Activated B cell treated with CpG ODN at 0.5 μM for 24 hours (primary cell): ENCODE measurements around the gene COQ8A. TPM values are rescaled to one million over a fixed set of nuclear protein-coding genes. Genes with fewer than 3 reads are reported as not detected.

Experiments
- ATAC-seq: fragments of 200-7000 bp; cut with Tn5 transposase; one replicate; pipeline ENCODE4 v1.10.0; 2021; ENCODE audit warnings: low read depth, mild to moderate bottlenecking, moderate library complexity
- CTCF ChIA-PET: fragments of 350-600 bp; sonication (Branson Sonifier 250); formaldehyde crosslinking; loops from one replicate; lab custom pipeline; 2021; ENCODE audit warnings: antibody characterized with exemption; lab: Charles Lee
- POLR2A ChIA-PET: fragments of 350-600 bp; sonication (Branson Sonifier 250); formaldehyde crosslinking; loops from one replicate; lab custom pipeline; 2021; ENCODE audit warnings: antibody characterized with exemption; lab: Charles Lee
- DNase-seq: peaks from one replicate; pipeline ENCODE4 v3.0.0; 2022
- H3K27ac Mint-ChIP-seq: one replicate; pipeline ENCODE4 v1.8.0; 2020; ENCODE audit warnings: mixed read lengths
- H3K27me3 Mint-ChIP-seq: one replicate; pipeline ENCODE4 v1.8.0; 2021; ENCODE audit warnings: mixed read lengths
- H3K36me3 Mint-ChIP-seq: one replicate; pipeline ENCODE4 v1.8.0; 2021; ENCODE audit warnings: low read depth, mixed read lengths
- H3K4me1 Mint-ChIP-seq: one replicate; pipeline ENCODE4 v1.8.0; 2021; ENCODE audit warnings: mixed read lengths
- H3K4me3 Mint-ChIP-seq: one replicate; pipeline ENCODE4 v1.8.0; 2020; ENCODE audit warnings: mild to moderate bottlenecking, mixed read lengths
- H3K9me3 Mint-ChIP-seq: one replicate; pipeline ENCODE4 v1.8.0; 2020; ENCODE audit warnings: mixed read lengths
- intact Hi-C: fragments of 100-400 bp; cut with micrococcal nuclease; formaldehyde crosslinking; loops from one replicate; pipeline ENCODE4 v1.15.1; 2024
- total RNA-seq: library from RNA; stranded (reverse); gene quantifications from 2 replicates; pipeline ENCODE4 v1.2.3, GENCODE V29; 2022
- TF ChIP-seq, protein P1 (sequence below): fragments of 200-600 bp; IDR thresholded peaks from one replicate; pipeline ENCODE4 v1.8.0; 2022; ENCODE audit warnings: antibody characterized with exemption, mild to moderate bottlenecking

COQ8A gene
- total RNA-seq, 1 donor from 2014 or later, result 28.5 TPM

DNA sequence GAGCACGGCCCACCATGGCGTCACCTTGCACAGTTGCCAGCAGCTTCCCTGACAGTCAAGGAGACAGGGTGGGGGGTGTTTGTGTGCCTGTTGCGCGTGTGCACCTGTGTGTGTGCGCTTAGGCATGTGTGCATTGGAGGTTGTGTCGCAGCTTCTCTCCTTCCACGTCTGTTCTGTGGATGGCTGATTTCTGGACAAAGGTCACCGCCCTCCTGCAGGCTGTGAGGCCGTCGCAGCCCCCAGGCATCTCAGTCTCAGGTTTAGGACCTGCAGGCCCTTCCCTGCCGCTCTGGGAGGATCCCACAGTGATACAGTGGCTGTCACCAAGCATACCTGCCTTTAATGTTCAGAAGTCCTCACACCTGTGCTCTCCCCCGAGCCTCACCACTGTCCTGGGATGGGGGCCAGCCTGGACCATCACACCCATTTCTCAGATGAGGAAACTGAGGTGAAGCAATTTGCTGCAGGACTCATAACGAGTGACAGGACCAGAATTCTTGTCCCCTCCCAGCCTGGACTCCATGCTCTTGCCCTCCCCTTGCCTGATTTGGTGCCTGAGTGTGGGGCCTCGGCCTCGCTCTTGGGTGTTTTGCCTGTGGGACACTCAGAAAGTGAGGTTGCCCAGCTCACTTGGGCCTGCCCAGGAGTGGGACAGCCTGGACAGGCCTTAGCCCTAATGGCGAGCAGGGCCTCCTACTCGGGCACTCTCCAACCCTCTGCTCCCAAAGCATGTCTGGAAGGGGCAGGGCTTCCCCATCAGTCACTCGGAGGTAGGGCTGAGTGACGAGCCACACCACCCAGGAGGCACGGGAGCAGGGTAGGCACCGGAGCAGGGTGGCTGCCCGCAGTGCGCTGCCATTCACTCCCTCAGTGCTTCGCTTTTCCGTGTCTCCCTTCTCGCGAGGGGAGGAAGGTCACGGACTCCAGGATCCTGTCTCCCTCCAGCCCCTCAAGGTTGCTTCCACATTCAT, 22.6 kb downstream of the COQ8A start:
- H3K4me3 Mint-ChIP-seq, result no peak overlapping the region
- no peak overlapping the region for H3K27ac Mint-ChIP-seq
- ChIA-PET CTCF (no interaction called here), POLR2A (no interaction called here)
- TF ChIP-seq, protein P1, sequence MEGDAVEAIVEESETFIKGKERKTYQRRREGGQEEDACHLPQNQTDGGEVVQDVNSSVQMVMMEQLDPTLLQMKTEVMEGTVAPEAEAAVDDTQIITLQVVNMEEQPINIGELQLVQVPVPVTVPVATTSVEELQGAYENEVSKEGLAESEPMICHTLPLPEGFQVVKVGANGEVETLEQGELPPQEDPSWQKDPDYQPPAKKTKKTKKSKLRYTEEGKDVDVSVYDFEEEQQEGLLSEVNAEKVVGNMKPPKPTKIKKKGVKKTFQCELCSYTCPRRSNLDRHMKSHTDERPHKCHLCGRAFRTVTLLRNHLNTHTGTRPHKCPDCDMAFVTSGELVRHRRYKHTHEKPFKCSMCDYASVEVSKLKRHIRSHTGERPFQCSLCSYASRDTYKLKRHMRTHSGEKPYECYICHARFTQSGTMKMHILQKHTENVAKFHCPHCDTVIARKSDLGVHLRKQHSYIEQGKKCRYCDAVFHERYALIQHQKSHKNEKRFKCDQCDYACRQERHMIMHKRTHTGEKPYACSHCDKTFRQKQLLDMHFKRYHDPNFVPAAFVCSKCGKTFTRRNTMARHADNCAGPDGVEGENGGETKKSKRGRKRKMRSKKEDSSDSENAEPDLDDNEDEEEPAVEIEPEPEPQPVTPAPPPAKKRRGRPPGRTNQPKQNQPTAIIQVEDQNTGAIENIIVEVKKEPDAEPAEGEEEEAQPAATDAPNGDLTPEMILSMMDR, result no peak
- ATAC-seq (no peak), DNase-seq (no peak)
- H3K27me3 Mint-ChIP-seq, result no peaks in the 10 kb centered on the region
- no peaks in the 10 kb centered on the region for H3K9me3 Mint-ChIP-seq
- intact Hi-C loops, result no loop called here
- H3K4me1 Mint-ChIP-seq, result peaks cover 40% of the 10 kb centered on the region
- peaks cover 42% of the 10 kb centered on the region for H3K36me3 Mint-ChIP-seq

DNA sequence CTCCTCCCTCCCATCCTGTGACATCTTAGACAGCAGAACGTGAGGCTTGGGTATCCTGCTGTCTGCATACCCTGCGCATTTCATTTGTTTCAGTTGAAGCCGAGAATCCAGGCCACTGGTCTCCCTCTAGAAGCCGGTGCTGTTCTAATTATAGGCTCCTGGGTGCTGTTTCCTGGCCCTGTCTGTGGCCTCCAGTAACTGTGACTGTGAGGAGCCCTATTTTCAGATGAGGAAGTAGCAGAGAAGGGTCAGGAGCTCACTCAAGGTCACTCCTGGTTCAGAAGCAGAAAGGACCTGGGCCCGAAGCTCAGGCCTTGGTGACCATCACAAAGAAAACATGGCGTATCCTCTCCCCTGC, 24.0 kb downstream of the COQ8A start:
- TF ChIP-seq, protein P1, result no peak
- CTCF ChIA-PET, result no interaction called here
- Mint-ChIP-seq H3K27ac (no peak overlapping the region), H3K4me3 (no peak overlapping the region), H3K36me3 (peaks cover 49% of the 10 kb centered on the region), H3K4me1 (peaks cover 32% of the 10 kb centered on the region), H3K9me3 (no peaks in the 10 kb centered on the region), H3K27me3 (no peaks in the 10 kb centered on the region)
- no peak for DNase-seq
- POLR2A ChIA-PET, result no interaction called here
- ATAC-seq, result no peak
- intact Hi-C loops, result no loop called here

DNA sequence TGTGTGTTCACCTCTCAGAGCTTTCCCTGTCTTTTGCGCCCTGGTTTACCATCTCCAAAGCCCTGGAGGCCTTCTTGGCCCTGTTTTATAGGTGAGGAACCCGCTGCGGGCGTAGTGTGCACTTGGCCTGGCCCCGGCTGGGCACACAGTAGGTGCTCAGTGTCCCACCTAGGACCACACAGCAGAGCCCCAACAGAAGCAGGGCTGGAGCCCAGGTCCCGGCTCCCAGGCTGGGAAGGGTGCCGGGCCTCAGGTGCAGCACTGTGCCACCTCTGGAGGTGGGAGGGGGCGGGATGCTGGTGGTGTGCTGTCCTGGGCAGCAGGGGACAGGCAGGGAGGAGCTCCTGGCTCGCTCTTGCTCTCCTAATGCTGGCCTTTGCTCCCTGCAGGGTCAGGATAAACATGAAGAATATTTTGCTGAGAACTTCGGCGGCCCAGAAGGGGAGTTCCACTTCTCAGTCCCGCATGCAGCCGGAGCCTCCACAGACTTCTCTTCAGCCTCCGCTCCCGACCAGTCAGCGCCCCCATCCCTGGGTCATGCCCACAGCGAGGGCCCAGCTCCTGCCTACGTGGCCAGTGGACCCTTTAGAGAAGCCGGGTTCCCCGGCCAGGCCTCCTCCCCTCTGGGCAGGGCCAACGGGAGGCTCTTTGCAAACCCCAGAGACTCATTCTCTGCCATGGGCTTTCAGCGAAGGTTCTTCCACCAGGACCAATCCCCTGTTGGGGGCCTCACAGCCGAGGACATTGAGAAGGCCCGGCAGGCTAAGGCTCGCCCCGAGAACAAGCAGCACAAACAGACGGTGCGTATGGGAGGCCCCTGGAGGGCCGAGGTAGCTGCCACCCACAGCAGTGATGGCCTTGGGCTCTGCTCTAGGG, 24.8 kb downstream of the COQ8A start:
- Mint-ChIP-seq H3K36me3 (peaks cover 57% of the 10 kb centered on the region), H3K4me3 (no peak overlapping the region), H3K27me3 (no peaks in the 10 kb centered on the region), H3K4me1 (peaks cover 26% of the 10 kb centered on the region), H3K9me3 (no peaks in the 10 kb centered on the region), H3K27ac (no peak overlapping the region)
- intact Hi-C loops, result no loop called here
- DNase-seq (no peak), ATAC-seq (no peak)
- ChIA-PET CTCF (no interaction called here), POLR2A (no interaction called here)
- TF ChIP-seq, protein P1, result no peak

DNA sequence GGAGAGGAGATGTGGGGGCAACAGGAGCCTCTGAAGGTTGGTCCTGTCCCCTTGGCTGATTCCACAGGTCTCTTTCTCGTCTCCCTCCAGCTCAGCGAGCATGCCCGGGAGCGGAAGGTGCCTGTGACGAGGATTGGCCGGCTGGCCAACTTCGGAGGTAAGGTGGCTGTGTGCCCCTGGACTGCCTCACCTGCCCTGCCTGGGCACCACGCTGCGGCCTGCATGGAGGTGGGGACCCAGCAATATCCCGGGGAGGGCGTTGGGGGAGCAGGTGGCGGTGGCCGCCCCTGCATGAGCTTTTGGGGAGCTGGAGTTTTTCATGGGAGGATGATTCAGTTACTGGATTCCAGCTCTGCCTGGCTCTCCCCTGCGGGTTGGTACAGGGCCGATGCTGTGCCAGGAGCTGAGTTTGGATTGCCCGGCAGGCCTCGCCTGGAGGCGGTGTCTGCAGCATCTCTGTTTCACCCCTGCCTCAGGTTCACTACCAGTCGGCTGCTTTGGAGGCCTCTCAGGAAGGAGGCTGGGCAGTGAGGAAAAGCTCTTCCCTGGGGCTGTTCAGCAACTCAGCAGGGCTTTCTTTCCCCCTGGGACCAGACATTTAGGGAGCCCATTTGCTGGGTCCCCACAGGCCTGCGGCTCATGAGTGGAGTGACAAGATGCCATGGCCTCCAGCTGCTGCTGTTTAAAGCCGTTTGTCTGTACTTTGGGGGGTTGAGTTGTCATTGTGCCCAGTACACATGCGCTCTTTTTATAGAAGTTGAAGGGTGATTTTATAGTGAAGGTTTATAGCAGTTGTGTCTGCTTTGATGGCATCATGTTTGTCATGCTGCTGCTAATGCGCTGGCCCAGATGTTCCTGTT, 25.7 kb downstream of the COQ8A start:
- intact Hi-C loops, result no loop called here
- no peaks in the 10 kb centered on the region for H3K9me3 Mint-ChIP-seq
- ChIA-PET CTCF (no interaction called here), POLR2A (no interaction called here)
- no peak for DNase-seq
- TF ChIP-seq, protein P1, result no peak
- peaks cover 63% of the 10 kb centered on the region for H3K36me3 Mint-ChIP-seq
- H3K27me3 Mint-ChIP-seq, result no peaks in the 10 kb centered on the region
- H3K4me3 Mint-ChIP-seq, result no peak overlapping the region
- no peak overlapping the region for H3K27ac Mint-ChIP-seq
- no peak for ATAC-seq
- H3K4me1 Mint-ChIP-seq, result peaks cover 26% of the 10 kb centered on the region
